ENCODE data around the gene STOX2.

DNA sequence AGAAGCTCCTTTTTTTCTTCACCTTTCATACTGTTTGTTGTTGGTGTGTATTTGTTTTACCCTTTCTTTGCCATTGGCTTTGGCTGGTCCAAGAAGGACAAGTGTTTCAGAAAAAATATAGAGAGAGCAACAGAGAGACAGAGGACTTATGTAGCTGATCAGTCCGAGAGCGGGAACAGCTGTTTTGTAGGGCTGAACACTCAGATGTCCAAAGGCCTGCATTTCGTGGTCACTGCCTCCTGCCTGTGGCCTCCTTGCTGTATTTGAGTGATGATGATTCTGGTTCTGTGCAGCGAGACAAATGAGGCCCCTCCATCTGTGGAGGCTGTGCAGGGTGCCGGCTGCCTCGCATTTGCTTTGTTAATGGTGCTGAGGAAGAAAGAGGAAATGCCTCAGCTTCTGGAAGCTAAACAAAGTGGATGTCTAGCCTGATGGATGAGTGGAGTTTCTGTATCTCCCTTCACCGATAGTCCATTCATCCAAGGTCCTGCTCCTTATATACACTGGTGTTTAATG lies 19.8 kb upstream of the STOX2 start:
- TF ChIP-seq CTCF (IDR thresholded peaks at IDR 0.05; ENCODE audit: insufficient read depth, low read depth, low read length) (no peak), EZH2 (IDR thresholded peaks at IDR 0.05; ENCODE audit: insufficient read depth, low read length) (no peak)
